G401.6 (cell line): ENCODE measurements around the gene CFAP221.

ENCODE experiments used
- FAIRE-seq: peaks from 2 replicates; lab custom pipeline; 2012; peaks lifted over from hg19 to GRCh38; lab: Jason Lieb, UNC

CFAP221 gene

GRCh38 chr2:119645173-119645855, 101.1 kb downstream of the CFAP221 start:
- no peak for FAIRE-seq

- FAIRE-seq = no peak
Observed at GRCh38 chr2:119646149-119646548, 101.9 kb downstream of the CFAP221 start.

- FAIRE-seq = no peak
Observed at GRCh38 chr2:119647440-119648169, 103.4 kb downstream of the CFAP221 start.

GRCh38 chr2:119649364-119649917, 105.2 kb downstream of the CFAP221 start:
- no peak for FAIRE-seq

GRCh38 chr2:119650206-119650605, 106.0 kb downstream of the CFAP221 start:
- no peak for FAIRE-seq

GRCh38 chr2:119650846-119651370, 106.7 kb downstream of the CFAP221 start:
- no peak for FAIRE-seq

- no peak for FAIRE-seq
Observed at GRCh38 chr2:119657466-119658145, 113.4 kb downstream of the CFAP221 start.

GRCh38 chr2:119659601-119660342, 115.5 kb downstream of the CFAP221 start:
- peak; percentile 41 for FAIRE-seq

GRCh38 chr2:119660343-119660658, 116.1 kb downstream of the CFAP221 start:
- no peak for FAIRE-seq

- FAIRE-seq = no peak
Observed at GRCh38 chr2:119662297-119662696, 118.0 kb downstream of the CFAP221 start.

GRCh38 chr2:119668546-119668945, 124.3 kb downstream of the CFAP221 start:
- FAIRE-seq = no peak

GRCh38 chr2:119671016-119671415, 126.8 kb downstream of the CFAP221 start:
- FAIRE-seq = no peak

GRCh38 chr2:119671752-119672151, 127.5 kb downstream of the CFAP221 start:
- FAIRE-seq = no peak

- FAIRE-seq = no peak
Observed at GRCh38 chr2:119672161-119672862, 128.1 kb downstream of the CFAP221 start.

- no peak for FAIRE-seq
Observed at GRCh38 chr2:119673796-119674195, 129.5 kb downstream of the CFAP221 start.

- FAIRE-seq = no peak
Observed at GRCh38 chr2:119674711-119675500, 130.7 kb downstream of the CFAP221 start.

- no peak for FAIRE-seq
Observed at GRCh38 chr2:119678021-119678656, 133.9 kb downstream of the CFAP221 start.

GRCh38 chr2:119679526-119679837, 135.2 kb downstream of the CFAP221 start:
- no peak for FAIRE-seq

GRCh38 chr2:119679846-119680245, 135.6 kb downstream of the CFAP221 start:
- no peak for FAIRE-seq

- no peak for FAIRE-seq
Observed at GRCh38 chr2:119680457-119681202, 136.4 kb downstream of the CFAP221 start.
